Pancreas (tissue), 10 donors: ENCODE measurements around the gene OR2M4. TPM values are rescaled to one million over a fixed set of nuclear protein-coding genes. Genes with fewer than 3 reads are reported as not detected.
"Not testable (repeated sequence)": the region's sequence is repeated elsewhere in the genome, so short reads cannot be mapped to it uniquely, and the experiment has no call there.

Source experiments
- ATAC-seq, 4 donors: fragments of 200-7000 bp; cut with Tn5 transposase; one replicate each; pipeline versions ENCODE4 v1.8.0 to v1.9.1; 2020; ENCODE audit warnings: mild to moderate bottlenecking in 4 of 4, moderate library complexity in 4 of 4
- DNase-seq, 6 donors: peaks; one replicate each; pipeline ENCODE4 v3.0.0-alpha.2; 2020
- FAIRE-seq: peaks from 2 replicates; lab custom pipeline; 2012; peaks lifted over from hg19 to GRCh38; lab: Jason Lieb, UNC
- H3K27ac ChIP-seq, 4 donors: fragments of 200-600 bp; sonication (generic); 1 replicate in 3 of 4; 2 replicates in 1 of 4; pipeline versions ENCODE4 v1.5.0 to v1.8.0; 2020
- H3K27me3 ChIP-seq, 4 donors: fragments of 200-600 bp; one replicate each; pipeline ENCODE4 v1.8.0; 2021
- H3K36me3 ChIP-seq, 3 donors: fragments of 200-600 bp; sonication (generic) in 1 of 3; one replicate each; pipeline versions ENCODE4 v1.5.0 to v1.8.0; 2020 to 2021
- H3K4me1 ChIP-seq, 3 donors: fragments of 200-600 bp; one replicate each; pipeline ENCODE4 v1.8.0; 2021
- H3K4me3 ChIP-seq, 4 donors: fragments of 200-600 bp; sonication (generic) in 2 of 4; one replicate each; pipeline versions ENCODE4 v1.5.0 to v1.8.0; 2020 to 2021
- H3K9me3 ChIP-seq, 4 donors: fragments of 200-600 bp; one replicate each; pipeline ENCODE4 v1.8.0; 2021
- WGBS, 2 donors: extraction: QIAGEN DNeasy Blood & Tissue Kit; methylation state at CpG; one replicate each; pipeline ENCODE4 v1.1.7; 2013; 5-methylcytosine and 5-hydroxymethylcytosine counted together
- intact Hi-C, 3 donors: fragments of 100-400 bp; cut with DNase I; formaldehyde crosslinking; loops; one replicate each; pipeline versions ENCODE4 v1.11.1 to v1.14.2; 2022
- polyA plus RNA-seq, 2 donors: library from polyadenylated mRNA; stranded (reverse); fragments of 200-250 nt; gene quantifications; one replicate each; pipeline ENCODE4 v1.2.3, GENCODE V29; 2013
- total RNA-seq, 6 donors: library from RNA; stranded (reverse); fragmentation: NEBNext Ultra II Directional in 4 of 6; extraction: Animal tissue kit (Norgen Biotek cat#: 25700) in 4 of 6; gene quantifications; one replicate each; pipeline versions ENCODE4 v1.2.1 to v1.2.4, GENCODE V29; 2021 to 2023
- TF ChIP-seq, protein P1 (sequence below), 4 donors: fragments of 200-600 bp; sonication (generic) in 3 of 4; IDR thresholded peaks; one replicate each; pipeline versions ENCODE4 v1.5.0 to v1.8.0; 2021; ENCODE audit warnings: antibody characterized with exemption in 4 of 4
- donor health status: healthy with polysubstance abuse.
- donor health status: DM: no; HTN: no; CAD: no; lungs with moderate emphysema.
- donor health status: DM: no; HTN: no; CAD: no.
- donor health status: control.
- donor health status: control.
- donor health status: Bipolar disorder and iron deficiency.
- donor health status: DM: yes; HTN: yes; CAD: no.
- donor health status: DM: no; HTN: no; CAD: no.
- donor health status: DM: no; HTN: no; CAD: no.
- donor health status: DM: yes; HTN: yes; CAD: no.

OR2M4 gene
- total and polyA plus RNA-seq, 8 donors, result 0.02 TPM; not detected in 7

GRCh38 chr1:248243204-248243603 is 12.0 kb downstream of the OR2M4 start:
- no peak overlapping the region for H3K4me3 ChIP-seq
- intact Hi-C loops, result no loop called here
- FAIRE-seq (no peak), DNase-seq (peak in 2 of 6 donors; percentile 23 to 38), ATAC-seq (peak in 3 of 4 donors; percentile 57 to 63 (median 62))
- WGBS, 2 donors, result 10% methylated on average over 14 of the region's 14 CpGs
- no peaks in the 10 kb centered on the region for H3K9me3 ChIP-seq
- H3K27me3 ChIP-seq, result peaks cover 0 to 4% (median 0%) of the 10 kb centered on the region in 4 donors
- no peaks in the 10 kb centered on the region for H3K4me1 ChIP-seq
- no peaks in the 10 kb centered on the region for H3K36me3 ChIP-seq
- no peak overlapping the region for H3K27ac ChIP-seq
- TF ChIP-seq, protein P1, sequence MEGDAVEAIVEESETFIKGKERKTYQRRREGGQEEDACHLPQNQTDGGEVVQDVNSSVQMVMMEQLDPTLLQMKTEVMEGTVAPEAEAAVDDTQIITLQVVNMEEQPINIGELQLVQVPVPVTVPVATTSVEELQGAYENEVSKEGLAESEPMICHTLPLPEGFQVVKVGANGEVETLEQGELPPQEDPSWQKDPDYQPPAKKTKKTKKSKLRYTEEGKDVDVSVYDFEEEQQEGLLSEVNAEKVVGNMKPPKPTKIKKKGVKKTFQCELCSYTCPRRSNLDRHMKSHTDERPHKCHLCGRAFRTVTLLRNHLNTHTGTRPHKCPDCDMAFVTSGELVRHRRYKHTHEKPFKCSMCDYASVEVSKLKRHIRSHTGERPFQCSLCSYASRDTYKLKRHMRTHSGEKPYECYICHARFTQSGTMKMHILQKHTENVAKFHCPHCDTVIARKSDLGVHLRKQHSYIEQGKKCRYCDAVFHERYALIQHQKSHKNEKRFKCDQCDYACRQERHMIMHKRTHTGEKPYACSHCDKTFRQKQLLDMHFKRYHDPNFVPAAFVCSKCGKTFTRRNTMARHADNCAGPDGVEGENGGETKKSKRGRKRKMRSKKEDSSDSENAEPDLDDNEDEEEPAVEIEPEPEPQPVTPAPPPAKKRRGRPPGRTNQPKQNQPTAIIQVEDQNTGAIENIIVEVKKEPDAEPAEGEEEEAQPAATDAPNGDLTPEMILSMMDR (IDR thresholded peaks at IDR 0.05), result peak in 3 of 4 donors; percentile 25 to 49 (median 40)

GRCh38 chr1:248259309-248259708 is 28.1 kb downstream of the OR2M4 start:
- H3K27ac ChIP-seq, H3K4me1 ChIP-seq, DNase-seq, ATAC-seq, intact Hi-C loops, H3K9me3 ChIP-seq, H3K27me3 ChIP-seq, H3K4me3 ChIP-seq, H3K36me3 ChIP-seq, FAIRE-seq: not testable (repeated sequence)
- WGBS, 2 donors, result 45 to 65% methylated on average over 1 of the region's 1 CpG

GRCh38 chr1:248268178-248268577 is 37.0 kb downstream of the OR2M4 start:
- Histone ChIP-seq H3K36me3 (no peaks in the 10 kb centered on the region), H3K27me3 (peaks cover 0 to 3% (median 0%) of the 10 kb centered on the region in 4 donors), H3K4me1 (no peaks in the 10 kb centered on the region), H3K9me3 (no peaks in the 10 kb centered on the region), H3K27ac (no peak overlapping the region), H3K4me3 (no peak overlapping the region)
- FAIRE-seq (no peak), ATAC-seq (no peak), DNase-seq (no peak)
- TF ChIP-seq, protein P1 (IDR thresholded peaks at IDR 0.05), result no peak
- 58 to 64% methylated on average over 4 of the region's 4 CpGs for WGBS, 2 donors
- intact Hi-C loops, result no loop called here

GRCh38 chr1:248273225-248273624 is 42.0 kb downstream of the OR2M4 start:
- H3K27me3 ChIP-seq, H3K4me3 ChIP-seq, ATAC-seq, H3K4me1 ChIP-seq, H3K9me3 ChIP-seq, H3K27ac ChIP-seq, H3K36me3 ChIP-seq, intact Hi-C loops, FAIRE-seq: not testable (repeated sequence)
- peak in 1 of 6 donors; percentile 22 for DNase-seq
- 69 to 80% methylated on average over 5 to 11 of the region's 16 CpGs for WGBS, 2 donors

- Histone ChIP-seq H3K4me3 (no peak within 1 kb of the TSS), H3K4me1 (no peaks in the 10 kb centered on the region), H3K36me3 (no peaks in the 10 kb centered on the region), H3K9me3 (no peaks in the 10 kb centered on the region), H3K27ac (no peak within 1 kb of the TSS), H3K27me3 (no peaks in the 10 kb centered on the region)
- intact Hi-C loops, result no loop called here
- no peak for FAIRE-seq
- WGBS, 2 donors, result 19 to 32% methylated on average over 1 of the region's 1 CpG
- no peak for ATAC-seq
- TF ChIP-seq, protein P1 (IDR thresholded peaks at IDR 0.05), result no peak
- DNase-seq, result no peak
Measured at GRCh38 chr1:248277876-248278275, 46.7 kb downstream of the OR2M4 start, which contains the start of gene OR2T33. OR2T33 (minus strand) TSS chr1:248277976; CDS start chr1:248273814, 4,162 bp downstream.

DNA sequence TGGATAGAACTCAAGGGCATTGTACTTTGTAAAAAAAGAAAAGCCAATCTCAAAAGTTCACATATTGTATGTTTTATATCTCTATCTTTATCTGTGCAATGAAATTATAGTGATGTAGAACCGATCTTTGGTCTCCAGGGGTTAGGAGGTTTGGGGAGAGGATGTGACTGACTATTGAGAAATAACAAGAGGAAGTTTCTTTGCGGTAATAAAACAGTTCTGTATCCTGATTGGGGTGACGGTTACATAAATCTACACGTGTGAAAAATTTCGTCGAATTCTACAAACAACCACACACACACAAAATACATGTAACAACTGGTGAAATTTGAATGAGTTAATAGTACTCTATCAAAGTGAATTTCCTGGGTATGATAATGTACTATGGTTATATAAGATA is 57.2 kb downstream of the OR2M4 start:
- TF ChIP-seq, protein P1 (IDR thresholded peaks at IDR 0.05), result no peak
- DNase-seq, result no peak
- WGBS, 2 donors, result 39 to 47% methylated on average over 6 of the region's 6 CpGs
- no peak overlapping the region for H3K27ac ChIP-seq
- FAIRE-seq, result no peak
- no peaks in the 10 kb centered on the region for H3K4me1 ChIP-seq
- H3K9me3 ChIP-seq, result no peaks in the 10 kb centered on the region
- H3K27me3 ChIP-seq, result no peaks in the 10 kb centered on the region
- intact Hi-C loops, result no loop called here
- no peak overlapping the region for H3K4me3 ChIP-seq
- no peak for ATAC-seq
- no peaks in the 10 kb centered on the region for H3K36me3 ChIP-seq
